K562 (cell line): Measurements from ENCODE around the gene ZCCHC24. TPM values are rescaled to one million over a fixed set of nuclear protein-coding genes. Genes with fewer than 3 reads are reported as not detected.

Experiments used
- DPF2 ChIP-seq: fragments of 450-650 bp; IDR thresholded peaks from 2 replicates; pipeline ENCODE4 v1.6.1; 2016
- ETV5 ChIP-seq: sonication (generic); formaldehyde crosslinking; IDR thresholded peaks from 2 replicates; pipeline ENCODE4 v1.4.0; 2020; ENCODE audit warnings: low read depth, mild to moderate bottlenecking, missing genetic modification reagents
- HDGF ChIP-seq: fragments of 450-650 bp; IDR thresholded peaks from 2 replicates; pipeline ENCODE4 v1.6.1; 2016
- MAZ ChIP-seq, 2 experiments: fragments of 450-650 bp in 1 of 2; sonication (generic) in 1 of 2; formaldehyde crosslinking; IDR thresholded peaks in 1 of 2; conservative IDR thresholded peaks in 1 of 2; 2 replicates each; pipeline versions ENCODE4 v1.4.0 to v1.5.0; 2020; ENCODE audit warnings: mild to moderate bottlenecking in 1 of 2, missing genetic modification reagents in 1 of 2
- RBFOX2 ChIP-seq: fragments of 200-400 bp; formaldehyde crosslinking; IDR thresholded peaks from 2 replicates; pipeline ENCODE4 v1.6.1; 2017; ENCODE audit warnings: low read depth, mild to moderate bottlenecking, low read length, moderate library complexity
- SUPT5H ChIP-seq: fragments of 450-650 bp; IDR thresholded peaks from 2 replicates; pipeline ENCODE4 v1.6.1; 2016
- TCFL5 ChIP-seq: fragments of 250-450 bp; sonication (Bioruptor Pico); conservative IDR thresholded peaks from 2 replicates; pipeline ENCODE4 v1.6.1; 2021; ENCODE audit warnings: mild to moderate bottlenecking, moderate library complexity, matching md5 sums
- YY1 ChIP-seq, 3 experiments: IDR thresholded peaks; 2 replicates each; pipeline ENCODE4 v1.6.1; 2011; ENCODE audit warnings: low read length in 2 of 3, mild to moderate bottlenecking in 2 of 3, moderate library complexity in 2 of 3, borderline replicate concordance in 1 of 3, control low read depth in 1 of 3, low read depth in 1 of 3; ENCODE audit not compliant: insufficient read depth in 3 of 3, insufficient replicate concordance in 2 of 3, control insufficient read depth in 1 of 3, insufficient read length in 1 of 3; ENCODE audit errors: extremely low read depth in 1 of 3
- ZNF77 ChIP-seq: fragments of 250-450 bp; sonication (Bioruptor Pico); IDR thresholded peaks from 2 replicates; pipeline ENCODE4 v1.5.0; 2020
- polyA plus RNA-seq, 8 experiments: library from polyadenylated mRNA; depleted of rRNA in 4 of 8; stranded (reverse) in 5 of 8; unstranded in 3 of 8; fragments of >200 nt; fragmentation: Nextera tagmentation in 2 of 8; fragmentation: Illumina TruSeq in 1 of 8; extraction: Ambion mirVana in 2 of 8; extraction: Trizol in 1 of 8; gene quantifications; 2 replicates each; pipeline versions ENCODE4 v1.2.1 to v1.2.3, GENCODE V29; 2011 to 2014; ENCODE audit warnings: inconsistent platforms in 1 of 8, missing spikeins in 1 of 8
- total RNA-seq, 7 experiments: library from RNA; depleted of rRNA in 6 of 7; stranded (reverse); fragments of >200 nt in 6 of 7; fragmentation: Illumina TruSeq in 2 of 7; extraction: Trizol in 2 of 7; gene quantifications; 2 replicates each; pipeline versions ENCODE4 v1.2.1 to v1.2.3, GENCODE V29; 2011 to 2021; ENCODE audit warnings: low replicate concordance in 1 of 7
- TF ChIP-seq, protein P1 (sequence below), 2 experiments: fragments of 250-450 bp in 1 of 2; fragments of 450-650 bp in 1 of 2; sonication (Bioruptor Pico) in 1 of 2; IDR thresholded peaks; 2 replicates each; pipeline versions ENCODE4 v1.6.1 to v1.8.0; 2016 to 2021; ENCODE audit warnings: mild to moderate bottlenecking in 2 of 2, moderate library complexity in 2 of 2, missing compliant biosample characterization in 1 of 2, missing genetic modification characterization in 1 of 2
- TF ChIP-seq, protein P2 (sequence below), 2 experiments: IDR thresholded peaks; 2 replicates each; pipeline ENCODE4 v1.6.1; 2011; ENCODE audit warnings: borderline replicate concordance in 1 of 2, control low read depth in 1 of 2, low read depth in 1 of 2, low read length in 1 of 2, mild to moderate bottlenecking in 1 of 2, mixed read lengths in 1 of 2, moderate library complexity in 1 of 2; ENCODE audit not compliant: insufficient read depth in 1 of 2, insufficient read length in 1 of 2, poor library complexity in 1 of 2, severe bottlenecking in 1 of 2; ENCODE audit errors: extremely low read depth in 1 of 2
- TF ChIP-seq, protein P3 (sequence below): fragments of 200-600 bp; sonication (generic); IDR thresholded peaks from one replicate; pipeline ENCODE4 v1.6.1; 2012; ENCODE audit warnings: mild to moderate bottlenecking, low read depth, low read length, inconsistent platforms

Gene ZCCHC24
- total and polyA plus RNA-seq, 9 of the 15 experiments (the other 6 are each of a cell fraction or from before 2014, with no cell fraction given), result 0.84 to 11.0 (median 4.6) TPM

GRCh38 chr10:79399223-79399831 lies 46.1 kb downstream of the ZCCHC24 start (continued):
- TF ChIP-seq TCFL5 (CRISPR knock-in tag) (no peak), YY1 (IDR thresholded peaks at IDR 0.05; ENCODE audit: borderline replicate concordance in 1 of 3, control insufficient read depth in 1 of 3, extremely low read depth in 1 of 3, insufficient read depth in 3 of 3, insufficient read length in 1 of 3, insufficient replicate concordance in 2 of 3, low read depth in 1 of 3, low read length in 2 of 3) (peak in 1 of 3 experiments; percentile 10), ZNF77 (no peak), HDGF (peak; percentile 79; the same call in 1 of the 2 replicates), SUPT5H (peak; percentile 55; the same call in 1 of the 2 replicates), DPF2 (0 out of 2 replicates have a peak, but pooled peaks have one; percentile 27), RBFOX2 (peak; percentile 59), ETV5 (CRISPR knock-in tag) (peak; percentile 43; the same call in 1 of the 2 replicates), MAZ (CRISPR knock-in tag; conservative IDR thresholded peaks at IDR 0.05 in 1 of 2, IDR thresholded peaks at IDR 0.05 in 1 of 2) (peak; percentile 62; a peak in 3 of 4 replicates)
- TF ChIP-seq, protein P1, sequence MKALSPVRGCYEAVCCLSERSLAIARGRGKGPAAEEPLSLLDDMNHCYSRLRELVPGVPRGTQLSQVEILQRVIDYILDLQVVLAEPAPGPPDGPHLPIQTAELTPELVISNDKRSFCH (CRISPR knock-in tag; IDR thresholded peaks at IDR 0.05), result no peak
- TF ChIP-seq, protein P1 (tag; IDR thresholded peaks at IDR 0.05), result peak; percentile 29; the same call in 1 of the 2 replicates
- TF ChIP-seq, protein P2, sequence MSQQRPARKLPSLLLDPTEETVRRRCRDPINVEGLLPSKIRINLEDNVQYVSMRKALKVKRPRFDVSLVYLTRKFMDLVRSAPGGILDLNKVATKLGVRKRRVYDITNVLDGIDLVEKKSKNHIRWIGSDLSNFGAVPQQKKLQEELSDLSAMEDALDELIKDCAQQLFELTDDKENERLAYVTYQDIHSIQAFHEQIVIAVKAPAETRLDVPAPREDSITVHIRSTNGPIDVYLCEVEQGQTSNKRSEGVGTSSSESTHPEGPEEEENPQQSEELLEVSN (IDR thresholded peaks at IDR 0.05; ENCODE audit: borderline replicate concordance in 1 of 2, extremely low read depth in 1 of 2, insufficient read depth in 1 of 2, insufficient read length in 1 of 2, low read depth in 1 of 2, low read length in 1 of 2, poor library complexity in 1 of 2, severe bottlenecking in 1 of 2), result peak in 1 of 2 experiments; percentile 49
- TF ChIP-seq, protein P3, sequence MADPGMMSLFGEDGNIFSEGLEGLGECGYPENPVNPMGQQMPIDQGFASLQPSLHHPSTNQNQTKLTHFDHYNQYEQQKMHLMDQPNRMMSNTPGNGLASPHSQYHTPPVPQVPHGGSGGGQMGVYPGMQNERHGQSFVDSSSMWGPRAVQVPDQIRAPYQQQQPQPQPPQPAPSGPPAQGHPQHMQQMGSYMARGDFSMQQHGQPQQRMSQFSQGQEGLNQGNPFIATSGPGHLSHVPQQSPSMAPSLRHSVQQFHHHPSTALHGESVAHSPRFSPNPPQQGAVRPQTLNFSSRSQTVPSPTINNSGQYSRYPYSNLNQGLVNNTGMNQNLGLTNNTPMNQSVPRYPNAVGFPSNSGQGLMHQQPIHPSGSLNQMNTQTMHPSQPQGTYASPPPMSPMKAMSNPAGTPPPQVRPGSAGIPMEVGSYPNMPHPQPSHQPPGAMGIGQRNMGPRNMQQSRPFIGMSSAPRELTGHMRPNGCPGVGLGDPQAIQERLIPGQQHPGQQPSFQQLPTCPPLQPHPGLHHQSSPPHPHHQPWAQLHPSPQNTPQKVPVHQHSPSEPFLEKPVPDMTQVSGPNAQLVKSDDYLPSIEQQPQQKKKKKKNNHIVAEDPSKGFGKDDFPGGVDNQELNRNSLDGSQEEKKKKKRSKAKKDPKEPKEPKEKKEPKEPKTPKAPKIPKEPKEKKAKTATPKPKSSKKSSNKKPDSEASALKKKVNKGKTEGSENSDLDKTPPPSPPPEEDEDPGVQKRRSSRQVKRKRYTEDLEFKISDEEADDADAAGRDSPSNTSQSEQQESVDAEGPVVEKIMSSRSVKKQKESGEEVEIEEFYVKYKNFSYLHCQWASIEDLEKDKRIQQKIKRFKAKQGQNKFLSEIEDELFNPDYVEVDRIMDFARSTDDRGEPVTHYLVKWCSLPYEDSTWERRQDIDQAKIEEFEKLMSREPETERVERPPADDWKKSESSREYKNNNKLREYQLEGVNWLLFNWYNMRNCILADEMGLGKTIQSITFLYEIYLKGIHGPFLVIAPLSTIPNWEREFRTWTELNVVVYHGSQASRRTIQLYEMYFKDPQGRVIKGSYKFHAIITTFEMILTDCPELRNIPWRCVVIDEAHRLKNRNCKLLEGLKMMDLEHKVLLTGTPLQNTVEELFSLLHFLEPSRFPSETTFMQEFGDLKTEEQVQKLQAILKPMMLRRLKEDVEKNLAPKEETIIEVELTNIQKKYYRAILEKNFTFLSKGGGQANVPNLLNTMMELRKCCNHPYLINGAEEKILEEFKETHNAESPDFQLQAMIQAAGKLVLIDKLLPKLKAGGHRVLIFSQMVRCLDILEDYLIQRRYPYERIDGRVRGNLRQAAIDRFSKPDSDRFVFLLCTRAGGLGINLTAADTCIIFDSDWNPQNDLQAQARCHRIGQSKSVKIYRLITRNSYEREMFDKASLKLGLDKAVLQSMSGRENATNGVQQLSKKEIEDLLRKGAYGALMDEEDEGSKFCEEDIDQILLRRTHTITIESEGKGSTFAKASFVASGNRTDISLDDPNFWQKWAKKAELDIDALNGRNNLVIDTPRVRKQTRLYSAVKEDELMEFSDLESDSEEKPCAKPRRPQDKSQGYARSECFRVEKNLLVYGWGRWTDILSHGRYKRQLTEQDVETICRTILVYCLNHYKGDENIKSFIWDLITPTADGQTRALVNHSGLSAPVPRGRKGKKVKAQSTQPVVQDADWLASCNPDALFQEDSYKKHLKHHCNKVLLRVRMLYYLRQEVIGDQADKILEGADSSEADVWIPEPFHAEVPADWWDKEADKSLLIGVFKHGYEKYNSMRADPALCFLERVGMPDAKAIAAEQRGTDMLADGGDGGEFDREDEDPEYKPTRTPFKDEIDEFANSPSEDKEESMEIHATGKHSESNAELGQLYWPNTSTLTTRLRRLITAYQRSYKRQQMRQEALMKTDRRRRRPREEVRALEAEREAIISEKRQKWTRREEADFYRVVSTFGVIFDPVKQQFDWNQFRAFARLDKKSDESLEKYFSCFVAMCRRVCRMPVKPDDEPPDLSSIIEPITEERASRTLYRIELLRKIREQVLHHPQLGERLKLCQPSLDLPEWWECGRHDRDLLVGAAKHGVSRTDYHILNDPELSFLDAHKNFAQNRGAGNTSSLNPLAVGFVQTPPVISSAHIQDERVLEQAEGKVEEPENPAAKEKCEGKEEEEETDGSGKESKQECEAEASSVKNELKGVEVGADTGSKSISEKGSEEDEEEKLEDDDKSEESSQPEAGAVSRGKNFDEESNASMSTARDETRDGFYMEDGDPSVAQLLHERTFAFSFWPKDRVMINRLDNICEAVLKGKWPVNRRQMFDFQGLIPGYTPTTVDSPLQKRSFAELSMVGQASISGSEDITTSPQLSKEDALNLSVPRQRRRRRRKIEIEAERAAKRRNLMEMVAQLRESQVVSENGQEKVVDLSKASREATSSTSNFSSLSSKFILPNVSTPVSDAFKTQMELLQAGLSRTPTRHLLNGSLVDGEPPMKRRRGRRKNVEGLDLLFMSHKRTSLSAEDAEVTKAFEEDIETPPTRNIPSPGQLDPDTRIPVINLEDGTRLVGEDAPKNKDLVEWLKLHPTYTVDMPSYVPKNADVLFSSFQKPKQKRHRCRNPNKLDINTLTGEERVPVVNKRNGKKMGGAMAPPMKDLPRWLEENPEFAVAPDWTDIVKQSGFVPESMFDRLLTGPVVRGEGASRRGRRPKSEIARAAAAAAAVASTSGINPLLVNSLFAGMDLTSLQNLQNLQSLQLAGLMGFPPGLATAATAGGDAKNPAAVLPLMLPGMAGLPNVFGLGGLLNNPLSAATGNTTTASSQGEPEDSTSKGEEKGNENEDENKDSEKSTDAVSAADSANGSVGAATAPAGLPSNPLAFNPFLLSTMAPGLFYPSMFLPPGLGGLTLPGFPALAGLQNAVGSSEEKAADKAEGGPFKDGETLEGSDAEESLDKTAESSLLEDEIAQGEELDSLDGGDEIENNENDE, result no peak
